Measurements from ENCODE around the gene RAB31.

- TF ChIP-seq POLR2A (IDR thresholded peaks at IDR 0.05): no peak
- TF ChIP-seq, protein P1, sequence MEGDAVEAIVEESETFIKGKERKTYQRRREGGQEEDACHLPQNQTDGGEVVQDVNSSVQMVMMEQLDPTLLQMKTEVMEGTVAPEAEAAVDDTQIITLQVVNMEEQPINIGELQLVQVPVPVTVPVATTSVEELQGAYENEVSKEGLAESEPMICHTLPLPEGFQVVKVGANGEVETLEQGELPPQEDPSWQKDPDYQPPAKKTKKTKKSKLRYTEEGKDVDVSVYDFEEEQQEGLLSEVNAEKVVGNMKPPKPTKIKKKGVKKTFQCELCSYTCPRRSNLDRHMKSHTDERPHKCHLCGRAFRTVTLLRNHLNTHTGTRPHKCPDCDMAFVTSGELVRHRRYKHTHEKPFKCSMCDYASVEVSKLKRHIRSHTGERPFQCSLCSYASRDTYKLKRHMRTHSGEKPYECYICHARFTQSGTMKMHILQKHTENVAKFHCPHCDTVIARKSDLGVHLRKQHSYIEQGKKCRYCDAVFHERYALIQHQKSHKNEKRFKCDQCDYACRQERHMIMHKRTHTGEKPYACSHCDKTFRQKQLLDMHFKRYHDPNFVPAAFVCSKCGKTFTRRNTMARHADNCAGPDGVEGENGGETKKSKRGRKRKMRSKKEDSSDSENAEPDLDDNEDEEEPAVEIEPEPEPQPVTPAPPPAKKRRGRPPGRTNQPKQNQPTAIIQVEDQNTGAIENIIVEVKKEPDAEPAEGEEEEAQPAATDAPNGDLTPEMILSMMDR (IDR thresholded peaks at IDR 0.05): no peak
- TF ChIP-seq POLR2AphosphoS5 (IDR thresholded peaks at IDR 0.05): no peak
These were observed 130.2 kb downstream of the RAB31 start for GRCh38 chr18:9838144-9838877.
